Measurements from ENCODE around the gene TMOD4. TPM values are rescaled to one million over a fixed set of nuclear protein-coding genes. Genes with fewer than 3 reads are reported as not detected.

The TMOD4 gene
- total RNA-seq, 4 donors from 2014 or later, result not detected

- no peak for TF ChIP-seq EP300 (IDR thresholded peaks at IDR 0.05; ENCODE audit: low read depth)
- TF ChIP-seq POLR2A (IDR thresholded peaks at IDR 0.05), result no peak
- no peak for TF ChIP-seq POLR2AphosphoS5 (IDR thresholded peaks at IDR 0.05)
- TF ChIP-seq CTCF (IDR thresholded peaks at IDR 0.05), result no peak
- H3K27ac ChIP-seq, result no peak overlapping the region
- DNase-seq, result no peak
- H3K4me1 ChIP-seq, result peaks cover 6 to 13% (median 9%) of the 10 kb centered on the region in 4 donors
- no peak overlapping the region for H3K4me3 ChIP-seq
- in situ Hi-C loops (cut with MboI; ENCODE audit: low pct_ligation_motif_present in 1 of 4, low pct_unique_long_range_greater_than_20kb in 1 of 4, low sequenced_read_pairs in 3 of 4) (loop anchor here in 1 of 4 donors (25.0 kb wide), 1 partner anchor 134 kb away; the partner anchor contains the start of genes BNIPL and C1orf56), intact Hi-C loops (cut with DNase I; ENCODE audit: low total_unique reads) (no loop called here)
- no peaks in the 10 kb centered on the region for H3K27me3 ChIP-seq
- no peaks in the 10 kb centered on the region for H3K9me3 ChIP-seq
- H3K36me3 ChIP-seq, result peaks cover 0 to 18% (median 4%) of the 10 kb centered on the region in 4 donors
- WGBS, 2 donors (ENCODE audit: low coverage in 1 of 2), result 83 to 92% methylated on average over 4 to 5 of the region's 5 CpGs
Measured at GRCh38 chr1:151171190-151171589, 4.6 kb downstream of the TMOD4 start.

- no peak for DNase-seq
- Histone ChIP-seq H3K36me3 (peaks cover 0 to 10% (median 0%) of the 10 kb centered on the region in 4 donors), H3K9me3 (no peaks in the 10 kb centered on the region), H3K4me3 (peak overlapping the region in 1 of 4 donors; percentile 86), H3K27ac (no peak overlapping the region), H3K4me1 (peaks cover 6 to 25% (median 20%) of the 10 kb centered on the region in 4 donors), H3K27me3 (no peaks in the 10 kb centered on the region)
- no peak for TF ChIP-seq CTCF (IDR thresholded peaks at IDR 0.05)
- TF ChIP-seq EP300 (IDR thresholded peaks at IDR 0.05; ENCODE audit: low read depth), result no peak
- TF ChIP-seq POLR2A (IDR thresholded peaks at IDR 0.05), result no peak
- WGBS, 2 donors (ENCODE audit: low coverage in 1 of 2), result 87 to 89% methylated on average over 3 to 6 of the region's 6 CpGs
- intact Hi-C loops (cut with DNase I; ENCODE audit: low total_unique reads), result no loop called here
- in situ Hi-C loops (cut with MboI; ENCODE audit: low pct_ligation_motif_present in 1 of 4, low pct_unique_long_range_greater_than_20kb in 1 of 4, low sequenced_read_pairs in 3 of 4), result loop anchor here in 1 of 4 donors (25.0 kb wide), 1 partner anchor 130 kb away; the partner anchor contains the start of genes BNIPL and C1orf56
Measured at GRCh38 chr1:151167116-151167515, 8.7 kb downstream of the TMOD4 start.

GRCh38 chr1:151166505-151166956 is 9.2 kb downstream of the TMOD4 start:
- Histone ChIP-seq H3K4me1 (peaks cover 6 to 25% (median 20%) of the 10 kb centered on the region in 4 donors), H3K9me3 (no peaks in the 10 kb centered on the region), H3K4me3 (peak overlapping the region; percentile 47 to 94 (median 78)), H3K27ac (peak overlapping the region; percentile 84 to 94 (median 88)), H3K36me3 (peaks cover 0 to 10% (median 0%) of the 10 kb centered on the region in 4 donors), H3K27me3 (no peaks in the 10 kb centered on the region)
- WGBS, 2 donors (ENCODE audit: low coverage in 1 of 2), result 3 to 5% methylated on average over 6 to 15 of the region's 15 CpGs
- TF ChIP-seq CTCF (IDR thresholded peaks at IDR 0.05), result no peak
- no peak for TF ChIP-seq POLR2A (IDR thresholded peaks at IDR 0.05)
- TF ChIP-seq EP300 (IDR thresholded peaks at IDR 0.05; ENCODE audit: low read depth), result no peak
- TF ChIP-seq POLR2AphosphoS5 (IDR thresholded peaks at IDR 0.05), result no peak
- intact Hi-C loops (cut with DNase I; ENCODE audit: low total_unique reads) (loop anchor here (1.0 kb wide), 1 partner anchor 24 kb away; no protein-coding TSS in a partner anchor), in situ Hi-C loops (cut with MboI; ENCODE audit: low pct_ligation_motif_present in 1 of 4, low pct_unique_long_range_greater_than_20kb in 1 of 4, low sequenced_read_pairs in 3 of 4) (loop anchor here in 1 of 4 donors (25.0 kb wide), 1 partner anchor 129 kb away; the partner anchor contains the start of genes BNIPL and C1orf56)
- no peak for DNase-seq

GRCh38 chr1:151165738-151166504 is 9.9 kb downstream of the TMOD4 start, which contains the start of the genes LYSMD1 and SCNM1:
Gene LYSMD1 (minus strand): TSS chr1:151165902. CDS start chr1:151165258, 644 bp downstream.
Gene SCNM1 (plus strand): TSS chr1:151166144. CDS start chr1:151166153, 9 bp downstream.
- Histone ChIP-seq H3K27me3 (no peaks in the 10 kb centered on the region), H3K4me3 (peak within 1 kb of the TSS; percentile 47 to 94 (median 78)), H3K27ac (peak within 1 kb of the TSS; percentile 84 to 94 (median 88)), H3K36me3 (peaks cover 0 to 12% (median under 1%) of the 10 kb centered on the region in 4 donors), H3K9me3 (no peaks in the 10 kb centered on the region), H3K4me1 (peaks cover 6 to 25% (median 20%) of the 10 kb centered on the region in 4 donors)
- TF ChIP-seq POLR2AphosphoS5 (IDR thresholded peaks at IDR 0.05) (peak; percentile 89 to 94 (median 94)), CTCF (IDR thresholded peaks at IDR 0.05) (peak in 3 of 5 experiments; percentile 14 to 58 (median 49)), EP300 (IDR thresholded peaks at IDR 0.05; ENCODE audit: low read depth) (peak; percentile 44), POLR2A (IDR thresholded peaks at IDR 0.05) (peak; percentile 62)
- 0 to 1% methylated on average over 2 to 38 of the region's 38 CpGs for WGBS, 2 donors (ENCODE audit: low coverage in 1 of 2)
- DNase-seq, result peak; percentile 98
- intact Hi-C loops (cut with DNase I; ENCODE audit: low total_unique reads) (loop anchor here (1.0 kb wide), 1 partner anchor 24 kb away; no protein-coding TSS in a partner anchor), in situ Hi-C loops (cut with MboI; ENCODE audit: low pct_ligation_motif_present in 1 of 4, low pct_unique_long_range_greater_than_20kb in 1 of 4, low sequenced_read_pairs in 3 of 4) (loop anchor here in 1 of 4 donors (25.0 kb wide), 1 partner anchor 129 kb away; the partner anchor contains the start of genes BNIPL and C1orf56)

All from transverse colon (tissue), 4 donors.